ENCODE measurements around the gene TEDC1.
A peak's percentile ranks its signal among the peaks of the same experiment; 100 is the strongest.

TEDC1 gene

DNA sequence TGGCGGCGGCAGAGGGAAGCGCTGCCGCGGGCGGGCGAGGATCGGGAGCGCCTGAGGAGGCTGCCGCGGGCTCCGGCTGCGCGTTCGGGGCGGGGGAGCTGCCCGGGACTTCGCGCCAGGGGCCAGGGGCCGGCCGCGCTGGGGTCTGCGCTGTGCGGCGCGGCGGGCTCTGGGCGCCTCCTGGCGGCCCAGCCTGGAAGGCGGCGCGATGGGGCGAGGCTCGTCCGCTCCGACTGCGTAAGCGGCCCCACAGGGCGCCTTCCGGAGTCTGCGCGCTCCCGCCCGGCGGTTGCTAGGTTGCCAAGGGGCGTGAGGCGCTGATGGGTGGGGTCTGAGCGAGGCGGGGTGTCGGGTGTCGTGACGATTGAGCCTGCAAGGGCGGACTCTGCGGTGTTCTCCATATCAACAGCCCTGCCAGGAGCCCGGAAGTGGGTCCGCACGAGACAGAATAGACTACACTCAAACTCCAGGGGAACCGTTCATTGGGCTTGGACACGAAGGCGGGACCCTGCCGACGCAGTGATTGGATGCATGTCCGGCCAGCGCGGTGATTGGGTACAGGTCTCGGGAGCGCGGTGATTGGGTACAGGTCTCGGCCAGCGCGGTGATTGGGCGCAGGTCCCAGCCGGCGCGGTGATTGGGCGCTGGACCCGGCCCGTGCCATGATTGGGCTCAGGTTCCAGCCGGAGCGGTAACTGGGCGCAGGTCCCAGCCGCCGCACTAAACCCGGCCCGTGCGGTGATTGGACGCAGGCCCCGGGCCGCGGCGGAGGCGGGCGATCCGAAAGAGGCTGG, at the start of gene TEDC1:
Gene TEDC1 (plus strand): TSS at position 675 of the 794 bp plus-strand sequence. CDS start 130 bp downstream, outside the sequence.
- peak within 1 kb of the TSS; percentile 66; the same call in 1 of the 2 replicates for H3K9ac ChIP-seq (ENCODE audit: low read depth, low read length)

GRCh38 chr14:105442125-105442524, 48.9 kb upstream of the TEDC1 start:
- no peaks in the 10 kb centered on the region for H3K27me3 ChIP-seq (ENCODE audit: insufficient read depth, low read length)
- H3K36me3 ChIP-seq (ENCODE audit: insufficient read depth, low read depth, low read length) = peaks cover 35% of the 10 kb centered on the region
- no peaks in the 10 kb centered on the region for H3K9me3 ChIP-seq (ENCODE audit: insufficient read depth, low read depth, low read length)
- no peak overlapping the region for H3K4me3 ChIP-seq (ENCODE audit: low read length)
- no peak overlapping the region for H3K9ac ChIP-seq (ENCODE audit: low read depth, low read length)
- no peaks in the 10 kb centered on the region for H3K4me1 ChIP-seq (ENCODE audit: insufficient read depth, low read length)
- H3K27ac ChIP-seq (ENCODE audit: low read length) = no peak overlapping the region

More for the DNA sequence above, at the start of gene TEDC1:
- Histone ChIP-seq H3K27me3 (ENCODE audit: insufficient read depth, low read length) (peaks cover 45% of the 10 kb centered on the region), H3K27ac (ENCODE audit: low read length) (no peak within 1 kb of the TSS), H3K4me1 (ENCODE audit: insufficient read depth, low read length) (peaks cover 4% of the 10 kb centered on the region; the same call in 1 of the 2 replicates), H3K4me3 (ENCODE audit: low read length) (peak within 1 kb of the TSS; percentile 67), H3K36me3 (ENCODE audit: insufficient read depth, low read depth, low read length) (no peaks in the 10 kb centered on the region), H3K9me3 (ENCODE audit: insufficient read depth, low read depth, low read length) (no peaks in the 10 kb centered on the region)

DNA sequence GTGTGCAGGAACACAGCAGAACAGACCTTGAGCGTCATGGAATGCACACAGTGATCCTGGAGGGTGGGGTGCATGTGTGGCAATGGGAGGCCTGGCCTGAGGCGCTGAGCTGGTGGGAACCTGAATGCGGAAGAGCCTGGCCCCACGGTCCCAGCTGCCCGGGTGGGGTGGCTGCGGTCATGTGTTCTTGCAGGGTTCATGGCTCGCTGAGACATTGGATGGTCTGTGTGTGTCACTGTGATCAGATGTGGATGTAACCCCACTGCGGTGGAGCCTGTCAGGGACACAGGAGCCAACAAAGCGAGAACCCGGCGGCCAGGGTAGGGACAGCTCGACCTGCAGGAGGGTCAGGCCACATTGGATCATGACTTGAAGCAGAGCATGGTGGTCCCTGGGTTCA, 48.2 kb upstream of the TEDC1 start:
- H3K27me3 ChIP-seq (ENCODE audit: insufficient read depth, low read length) = no peaks in the 10 kb centered on the region
- peaks cover 35% of the 10 kb centered on the region for H3K36me3 ChIP-seq (ENCODE audit: insufficient read depth, low read depth, low read length)
- H3K9ac ChIP-seq (ENCODE audit: low read depth, low read length) = no peak overlapping the region
- no peaks in the 10 kb centered on the region for H3K4me1 ChIP-seq (ENCODE audit: insufficient read depth, low read length)
- no peak overlapping the region for H3K27ac ChIP-seq (ENCODE audit: low read length)
- no peaks in the 10 kb centered on the region for H3K9me3 ChIP-seq (ENCODE audit: insufficient read depth, low read depth, low read length)
- no peak overlapping the region for H3K4me3 ChIP-seq (ENCODE audit: low read length)

DNA sequence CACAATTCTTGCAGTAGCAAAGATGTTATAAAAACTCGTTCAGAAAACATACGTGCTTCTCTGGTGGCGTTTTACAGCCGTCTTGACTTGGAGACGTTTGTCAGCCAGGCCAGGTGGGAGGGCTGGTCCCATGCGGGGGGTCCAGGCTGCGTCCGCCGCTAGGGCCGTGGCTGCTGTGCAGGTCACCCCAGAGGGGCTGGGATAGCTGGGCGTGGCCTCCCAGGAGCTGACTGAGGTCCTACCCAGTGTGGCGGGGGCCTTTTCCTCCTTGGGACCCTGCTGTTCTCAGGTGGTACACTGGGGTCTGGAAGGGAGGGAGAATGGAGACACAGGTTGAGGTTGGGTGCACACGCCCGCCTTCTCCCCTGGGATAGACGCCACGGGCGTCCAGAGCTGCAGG, 46.2 kb upstream of the TEDC1 start:
- H3K27ac ChIP-seq (ENCODE audit: low read length) = no peak overlapping the region
- H3K4me1 ChIP-seq (ENCODE audit: insufficient read depth, low read length) = no peaks in the 10 kb centered on the region
- H3K9me3 ChIP-seq (ENCODE audit: insufficient read depth, low read depth, low read length) = no peaks in the 10 kb centered on the region
- H3K36me3 ChIP-seq (ENCODE audit: insufficient read depth, low read depth, low read length) = peaks cover 33% of the 10 kb centered on the region
- no peak overlapping the region for H3K4me3 ChIP-seq (ENCODE audit: low read length)
- no peaks in the 10 kb centered on the region for H3K27me3 ChIP-seq (ENCODE audit: insufficient read depth, low read length)
- H3K9ac ChIP-seq (ENCODE audit: low read depth, low read length) = no peak overlapping the region

GRCh38 chr14:105445290-105445689, 45.8 kb upstream of the TEDC1 start:
- no peaks in the 10 kb centered on the region for H3K9me3 ChIP-seq (ENCODE audit: insufficient read depth, low read depth, low read length)
- H3K4me1 ChIP-seq (ENCODE audit: insufficient read depth, low read length) = no peaks in the 10 kb centered on the region
- peaks cover 33% of the 10 kb centered on the region for H3K36me3 ChIP-seq (ENCODE audit: insufficient read depth, low read depth, low read length)
- no peak overlapping the region for H3K9ac ChIP-seq (ENCODE audit: low read depth, low read length)
- no peaks in the 10 kb centered on the region for H3K27me3 ChIP-seq (ENCODE audit: insufficient read depth, low read length)
- no peak overlapping the region for H3K4me3 ChIP-seq (ENCODE audit: low read length)
- H3K27ac ChIP-seq (ENCODE audit: low read length) = no peak overlapping the region

- Histone ChIP-seq H3K9ac (ENCODE audit: low read depth, low read length) (no peak overlapping the region), H3K4me3 (ENCODE audit: low read length) (no peak overlapping the region), H3K9me3 (ENCODE audit: insufficient read depth, low read depth, low read length) (no peaks in the 10 kb centered on the region), H3K4me1 (ENCODE audit: insufficient read depth, low read length) (no peaks in the 10 kb centered on the region), H3K36me3 (ENCODE audit: insufficient read depth, low read depth, low read length) (peaks cover 36% of the 10 kb centered on the region), H3K27me3 (ENCODE audit: insufficient read depth, low read length) (no peaks in the 10 kb centered on the region), H3K27ac (ENCODE audit: low read length) (no peak overlapping the region)
Observed at GRCh38 chr14:105445901-105446845, 44.9 kb upstream of the TEDC1 start.

DNA sequence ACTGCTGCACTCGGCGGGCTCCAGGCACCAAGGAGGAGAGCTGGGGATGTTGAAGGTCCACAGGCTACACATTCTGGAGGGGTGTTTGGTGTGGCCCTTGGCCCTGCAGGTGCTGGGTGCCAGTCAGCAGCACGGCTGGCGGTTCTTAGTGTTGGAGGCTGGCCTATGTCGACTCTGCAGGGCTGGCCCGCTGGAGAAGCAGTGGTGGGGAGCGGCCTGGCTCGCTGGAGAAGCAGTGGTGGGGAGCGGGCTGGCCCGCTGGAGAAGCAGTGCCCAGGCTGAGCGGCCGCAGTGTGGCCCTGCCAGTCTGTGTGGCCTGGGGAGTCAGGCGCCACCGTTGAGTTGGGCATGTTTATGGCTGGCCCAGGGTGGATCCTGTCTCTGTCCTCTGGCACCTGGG, 44.1 kb upstream of the TEDC1 start:
- H3K36me3 ChIP-seq (ENCODE audit: insufficient read depth, low read depth, low read length) = peaks cover 39% of the 10 kb centered on the region

DNA sequence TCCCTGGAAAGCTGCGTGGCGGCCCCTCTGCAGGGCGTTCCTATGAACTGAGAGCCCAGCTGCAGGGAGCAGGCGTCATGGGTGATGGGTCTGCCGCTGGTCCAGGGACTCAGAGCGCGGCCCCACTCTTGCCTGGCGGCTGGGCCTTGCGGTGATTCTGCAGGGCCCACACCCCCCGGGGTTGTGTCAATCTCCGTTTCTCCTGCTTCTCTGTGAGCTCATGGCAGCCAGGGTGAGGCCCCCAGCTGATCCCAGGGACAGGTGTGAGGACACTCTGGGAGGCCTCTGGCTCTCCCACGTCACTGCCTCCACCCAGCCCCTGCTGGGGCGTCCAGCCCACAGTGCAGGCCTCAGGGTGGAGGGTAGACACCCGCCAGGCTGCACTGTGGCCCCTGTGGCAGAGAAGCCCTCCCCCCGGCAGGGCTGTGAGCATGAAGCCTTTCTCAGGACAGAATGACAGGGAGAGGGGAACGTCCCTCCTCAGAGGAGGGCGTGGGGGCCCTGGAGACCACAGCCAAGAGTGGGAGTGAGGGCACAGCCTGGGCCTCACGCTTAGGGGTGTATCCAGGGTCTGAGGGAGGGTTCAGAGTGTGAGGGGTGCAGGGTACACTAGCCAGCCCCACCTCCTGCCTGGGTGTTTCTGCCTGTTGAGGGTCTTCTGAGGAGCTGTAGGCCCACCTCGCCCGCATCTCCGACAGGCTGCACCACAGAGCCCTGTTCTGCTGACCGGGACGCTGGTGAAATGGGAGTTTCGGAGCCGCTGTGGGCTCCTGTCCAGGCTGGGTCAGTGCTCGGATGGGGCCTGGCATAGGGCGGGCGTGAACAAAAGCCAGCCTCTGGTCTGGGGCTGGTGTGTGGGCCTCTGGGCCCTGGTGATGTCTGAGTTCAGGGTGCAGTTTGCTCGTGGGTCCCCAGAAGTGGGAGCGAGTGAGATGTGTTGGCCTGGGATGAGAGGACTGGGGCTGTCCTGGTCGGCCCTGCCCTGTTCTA, 43.1 kb upstream of the TEDC1 start:
- no peak overlapping the region for H3K27ac ChIP-seq (ENCODE audit: low read length)
- no peak overlapping the region for H3K4me3 ChIP-seq (ENCODE audit: low read length)
- no peaks in the 10 kb centered on the region for H3K9me3 ChIP-seq (ENCODE audit: insufficient read depth, low read depth, low read length)
- peaks cover 39% of the 10 kb centered on the region for H3K36me3 ChIP-seq (ENCODE audit: insufficient read depth, low read depth, low read length)
- no peaks in the 10 kb centered on the region for H3K27me3 ChIP-seq (ENCODE audit: insufficient read depth, low read length)
- no peaks in the 10 kb centered on the region for H3K4me1 ChIP-seq (ENCODE audit: insufficient read depth, low read length)
- no peak overlapping the region for H3K9ac ChIP-seq (ENCODE audit: low read depth, low read length)

More for the DNA sequence above, 44.1 kb upstream of the TEDC1 start:
- Histone ChIP-seq H3K9me3 (ENCODE audit: insufficient read depth, low read depth, low read length) (no peaks in the 10 kb centered on the region), H3K4me3 (ENCODE audit: low read length) (no peak overlapping the region), H3K4me1 (ENCODE audit: insufficient read depth, low read length) (no peaks in the 10 kb centered on the region), H3K9ac (ENCODE audit: low read depth, low read length) (no peak overlapping the region), H3K27ac (ENCODE audit: low read length) (no peak overlapping the region), H3K27me3 (ENCODE audit: insufficient read depth, low read length) (no peaks in the 10 kb centered on the region)

- Histone ChIP-seq H3K4me1 (ENCODE audit: insufficient read depth, low read length) (no peaks in the 10 kb centered on the region), H3K36me3 (ENCODE audit: insufficient read depth, low read depth, low read length) (peaks cover 39% of the 10 kb centered on the region), H3K9ac (ENCODE audit: low read depth, low read length) (no peak overlapping the region), H3K27me3 (ENCODE audit: insufficient read depth, low read length) (no peaks in the 10 kb centered on the region), H3K9me3 (ENCODE audit: insufficient read depth, low read depth, low read length) (no peaks in the 10 kb centered on the region), H3K27ac (ENCODE audit: low read length) (no peak overlapping the region), H3K4me3 (ENCODE audit: low read length) (no peak overlapping the region)
Observed at GRCh38 chr14:105448706-105449111, 42.3 kb upstream of the TEDC1 start.

- no peaks in the 10 kb centered on the region for H3K27me3 ChIP-seq (ENCODE audit: insufficient read depth, low read length)
- H3K4me3 ChIP-seq (ENCODE audit: low read length) = no peak overlapping the region
- H3K36me3 ChIP-seq (ENCODE audit: insufficient read depth, low read depth, low read length) = peaks cover 47% of the 10 kb centered on the region
- H3K9ac ChIP-seq (ENCODE audit: low read depth, low read length) = no peak overlapping the region
- no peaks in the 10 kb centered on the region for H3K9me3 ChIP-seq (ENCODE audit: insufficient read depth, low read depth, low read length)
- no peaks in the 10 kb centered on the region for H3K4me1 ChIP-seq (ENCODE audit: insufficient read depth, low read length)
- no peak overlapping the region for H3K27ac ChIP-seq (ENCODE audit: low read length)
Observed at GRCh38 chr14:105449276-105450122, 41.5 kb upstream of the TEDC1 start.
